K562 (cell line): ENCODE results near the gene EEFSEC. TPM values are rescaled to one million over a fixed set of nuclear protein-coding genes. Genes with fewer than 3 reads are reported as not detected.

ENCODE experiments used
- CREB1 ChIP-seq, 2 experiments: sonication (generic) in 1 of 2; formaldehyde crosslinking in 1 of 2; IDR thresholded peaks; 2 replicates each; pipeline versions ENCODE4 v1.6.1 to v1.8.0; 2012 to 2022; ENCODE audit warnings: inconsistent platforms in 1 of 2, mild to moderate bottlenecking in 1 of 2, missing genetic modification reagents in 1 of 2, moderate library complexity in 1 of 2
- DIDO1 ChIP-seq: fragments of 450-650 bp; IDR thresholded peaks from 2 replicates; pipeline ENCODE4 v1.6.1; 2016; ENCODE audit warnings: low read depth, missing biosample characterization, missing genetic modification characterization
- E4F1 ChIP-seq: fragments of 250-450 bp; sonication (Bioruptor Pico); IDR thresholded peaks from 2 replicates; pipeline ENCODE4 v1.5.0; 2021; ENCODE audit warnings: mild to moderate bottlenecking, borderline replicate concordance
- HNRNPK ChIP-seq: fragments of 200-400 bp; formaldehyde crosslinking; IDR thresholded peaks from one replicate; pipeline ENCODE4 v1.6.1; 2018; ENCODE audit warnings: mild to moderate bottlenecking, low read depth, low read length; ENCODE audit not compliant: poor library complexity, severe bottlenecking
- ILF3 ChIP-seq: fragments of 450-650 bp; IDR thresholded peaks from 2 replicates; pipeline ENCODE4 v1.6.1; 2018; ENCODE audit warnings: antibody characterized with exemption, mild to moderate bottlenecking, moderate library complexity, borderline replicate concordance
- SMARCB1 ChIP-seq: IDR thresholded peaks from 2 replicates; pipeline ENCODE4 v1.6.1; 2011; ENCODE audit warnings: improper control_type of control experiment, low read depth; ENCODE audit not compliant: insufficient read length
- TCF15 ChIP-seq: fragments of 250-450 bp; sonication (Bioruptor Pico); IDR thresholded peaks from 2 replicates; pipeline ENCODE4 v1.8.0; 2022; ENCODE audit warnings: moderate library complexity, mild to moderate bottlenecking, inconsistent platforms
- YY1 ChIP-seq, 3 experiments: IDR thresholded peaks; 2 replicates each; pipeline ENCODE4 v1.6.1; 2011; ENCODE audit warnings: low read length in 2 of 3, mild to moderate bottlenecking in 2 of 3, moderate library complexity in 2 of 3, borderline replicate concordance in 1 of 3, control low read depth in 1 of 3, low read depth in 1 of 3; ENCODE audit not compliant: insufficient read depth in 3 of 3, insufficient replicate concordance in 2 of 3, control insufficient read depth in 1 of 3, insufficient read length in 1 of 3; ENCODE audit errors: extremely low read depth in 1 of 3
- ZFP1 ChIP-seq: fragments of 450-650 bp; formaldehyde crosslinking; IDR thresholded peaks from 2 replicates; pipeline ENCODE4 v1.4.0; 2020; ENCODE audit warnings: mild to moderate bottlenecking, mixed read lengths
- ZNF780A ChIP-seq: fragments of 250-450 bp; sonication (Bioruptor Pico); IDR thresholded peaks from 2 replicates; pipeline ENCODE4 v1.5.0; 2021; ENCODE audit warnings: mild to moderate bottlenecking
- ZSCAN32 ChIP-seq: fragments of 450-650 bp; formaldehyde crosslinking; IDR thresholded peaks from 2 replicates; pipeline ENCODE4 v1.4.0; 2020; ENCODE audit warnings: mild to moderate bottlenecking, moderate library complexity
- polyA plus RNA-seq, 8 experiments: library from polyadenylated mRNA; depleted of rRNA in 4 of 8; stranded (reverse) in 5 of 8; unstranded in 3 of 8; fragments of >200 nt; fragmentation: Nextera tagmentation in 2 of 8; fragmentation: Illumina TruSeq in 1 of 8; extraction: Ambion mirVana in 2 of 8; extraction: Trizol in 1 of 8; gene quantifications; 2 replicates each; pipeline versions ENCODE4 v1.2.1 to v1.2.3, GENCODE V29; 2011 to 2014; ENCODE audit warnings: inconsistent platforms in 1 of 8, missing spikeins in 1 of 8
- total RNA-seq, 7 experiments: library from RNA; depleted of rRNA in 6 of 7; stranded (reverse); fragments of >200 nt in 6 of 7; fragmentation: Illumina TruSeq in 2 of 7; extraction: Trizol in 2 of 7; gene quantifications; 2 replicates each; pipeline versions ENCODE4 v1.2.1 to v1.2.3, GENCODE V29; 2011 to 2021; ENCODE audit warnings: low replicate concordance in 1 of 7
- TF ChIP-seq, protein P1 (sequence below): fragments of 250-450 bp; sonication (Bioruptor Pico); IDR thresholded peaks from 2 replicates; pipeline ENCODE4 v1.4.0; 2020; ENCODE audit warnings: mild to moderate bottlenecking
- TF ChIP-seq, protein P2 (sequence below): fragments of 250-450 bp; sonication (Bioruptor Pico); IDR thresholded peaks from 2 replicates; pipeline ENCODE4 v1.8.0; 2021; ENCODE audit warnings: moderate library complexity, mild to moderate bottlenecking, inconsistent platforms
- TF ChIP-seq, protein P3 (sequence below): fragments of 450-650 bp; IDR thresholded peaks from one replicate; pipeline ENCODE4 v1.6.1; 2018; ENCODE audit warnings: mild to moderate bottlenecking, moderate library complexity; ENCODE audit not compliant: partially characterized antibody
- TF ChIP-seq, protein P4 (sequence below): fragments of 250-450 bp; sonication (Bioruptor Pico); IDR thresholded peaks from 2 replicates; pipeline ENCODE4 v1.8.0; 2022; ENCODE audit warnings: inconsistent platforms

The EEFSEC gene
- total and polyA plus RNA-seq, 9 of the 15 experiments (the other 6 are each of a cell fraction or from before 2014, with no cell fraction given): 0.35 to 11.8 (median 7.7) TPM

- TF ChIP-seq ILF3: no peak; the same call in 1 of the 2 replicates
- TF ChIP-seq TCF15 (CRISPR knock-in tag): no peak
- TF ChIP-seq ZSCAN32 (CRISPR knock-in tag): peak; percentile 74
- no peak for TF ChIP-seq CREB1 (IDR thresholded peaks at IDR 0.05)
- peak; percentile 55; the same call in 1 of the 2 replicates for TF ChIP-seq CREB1 (CRISPR knock-in tag; IDR thresholded peaks at IDR 0.05)
- TF ChIP-seq, protein P1, sequence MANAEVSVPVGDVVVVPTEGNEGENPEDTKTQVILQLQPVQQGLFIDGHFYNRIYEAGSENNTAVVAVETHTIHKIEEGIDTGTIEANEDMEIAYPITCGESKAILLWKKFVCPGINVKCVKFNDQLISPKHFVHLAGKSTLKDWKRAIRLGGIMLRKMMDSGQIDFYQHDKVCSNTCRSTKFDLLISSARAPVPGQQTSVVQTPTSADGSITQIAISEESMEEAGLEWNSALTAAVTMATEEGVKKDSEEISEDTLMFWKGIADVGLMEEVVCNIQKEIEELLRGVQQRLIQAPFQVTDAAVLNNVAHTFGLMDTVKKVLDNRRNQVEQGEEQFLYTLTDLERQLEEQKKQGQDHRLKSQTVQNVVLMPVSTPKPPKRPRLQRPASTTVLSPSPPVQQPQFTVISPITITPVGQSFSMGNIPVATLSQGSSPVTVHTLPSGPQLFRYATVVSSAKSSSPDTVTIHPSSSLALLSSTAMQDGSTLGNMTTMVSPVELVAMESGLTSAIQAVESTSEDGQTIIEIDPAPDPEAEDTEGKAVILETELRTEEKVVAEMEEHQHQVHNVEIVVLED (CRISPR knock-in tag): no peak
- TF ChIP-seq, protein P2, sequence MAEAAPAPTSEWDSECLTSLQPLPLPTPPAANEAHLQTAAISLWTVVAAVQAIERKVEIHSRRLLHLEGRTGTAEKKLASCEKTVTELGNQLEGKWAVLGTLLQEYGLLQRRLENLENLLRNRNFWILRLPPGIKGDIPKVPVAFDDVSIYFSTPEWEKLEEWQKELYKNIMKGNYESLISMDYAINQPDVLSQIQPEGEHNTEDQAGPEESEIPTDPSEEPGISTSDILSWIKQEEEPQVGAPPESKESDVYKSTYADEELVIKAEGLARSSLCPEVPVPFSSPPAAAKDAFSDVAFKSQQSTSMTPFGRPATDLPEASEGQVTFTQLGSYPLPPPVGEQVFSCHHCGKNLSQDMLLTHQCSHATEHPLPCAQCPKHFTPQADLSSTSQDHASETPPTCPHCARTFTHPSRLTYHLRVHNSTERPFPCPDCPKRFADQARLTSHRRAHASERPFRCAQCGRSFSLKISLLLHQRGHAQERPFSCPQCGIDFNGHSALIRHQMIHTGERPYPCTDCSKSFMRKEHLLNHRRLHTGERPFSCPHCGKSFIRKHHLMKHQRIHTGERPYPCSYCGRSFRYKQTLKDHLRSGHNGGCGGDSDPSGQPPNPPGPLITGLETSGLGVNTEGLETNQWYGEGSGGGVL (CRISPR knock-in tag): no peak
- peak in 1 of 3 experiments; percentile 36 for TF ChIP-seq YY1 (IDR thresholded peaks at IDR 0.05; ENCODE audit: borderline replicate concordance in 1 of 3, control insufficient read depth in 1 of 3, extremely low read depth in 1 of 3, insufficient read depth in 3 of 3, insufficient read length in 1 of 3, insufficient replicate concordance in 2 of 3, low read depth in 1 of 3, low read length in 2 of 3)
- TF ChIP-seq SMARCB1: no peak
- no peak; the same call in 1 of the 2 replicates for TF ChIP-seq E4F1
- peak; percentile 39; the same call in 1 of the 2 replicates for TF ChIP-seq ZFP1
- no peak for TF ChIP-seq ZNF780A (CRISPR knock-in tag)
- no peak for TF ChIP-seq DIDO1 (tag)
- TF ChIP-seq, protein P3, sequence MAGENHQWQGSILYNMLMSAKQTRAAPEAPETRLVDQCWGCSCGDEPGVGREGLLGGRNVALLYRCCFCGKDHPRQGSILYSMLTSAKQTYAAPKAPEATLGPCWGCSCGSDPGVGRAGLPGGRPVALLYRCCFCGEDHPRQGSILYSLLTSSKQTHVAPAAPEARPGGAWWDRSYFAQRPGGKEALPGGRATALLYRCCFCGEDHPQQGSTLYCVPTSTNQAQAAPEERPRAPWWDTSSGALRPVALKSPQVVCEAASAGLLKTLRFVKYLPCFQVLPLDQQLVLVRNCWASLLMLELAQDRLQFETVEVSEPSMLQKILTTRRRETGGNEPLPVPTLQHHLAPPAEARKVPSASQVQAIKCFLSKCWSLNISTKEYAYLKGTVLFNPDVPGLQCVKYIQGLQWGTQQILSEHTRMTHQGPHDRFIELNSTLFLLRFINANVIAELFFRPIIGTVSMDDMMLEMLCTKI: no peak
- TF ChIP-seq HNRNPK: no peak
- TF ChIP-seq, protein P4, sequence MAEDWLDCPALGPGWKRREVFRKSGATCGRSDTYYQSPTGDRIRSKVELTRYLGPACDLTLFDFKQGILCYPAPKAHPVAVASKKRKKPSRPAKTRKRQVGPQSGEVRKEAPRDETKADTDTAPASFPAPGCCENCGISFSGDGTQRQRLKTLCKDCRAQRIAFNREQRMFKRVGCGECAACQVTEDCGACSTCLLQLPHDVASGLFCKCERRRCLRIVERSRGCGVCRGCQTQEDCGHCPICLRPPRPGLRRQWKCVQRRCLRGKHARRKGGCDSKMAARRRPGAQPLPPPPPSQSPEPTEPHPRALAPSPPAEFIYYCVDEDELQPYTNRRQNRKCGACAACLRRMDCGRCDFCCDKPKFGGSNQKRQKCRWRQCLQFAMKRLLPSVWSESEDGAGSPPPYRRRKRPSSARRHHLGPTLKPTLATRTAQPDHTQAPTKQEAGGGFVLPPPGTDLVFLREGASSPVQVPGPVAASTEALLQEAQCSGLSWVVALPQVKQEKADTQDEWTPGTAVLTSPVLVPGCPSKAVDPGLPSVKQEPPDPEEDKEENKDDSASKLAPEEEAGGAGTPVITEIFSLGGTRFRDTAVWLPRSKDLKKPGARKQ (CRISPR knock-in tag): no peak
These were observed 262.7 kb downstream of the EEFSEC start (continued) for GRCh38 chr3:128415773-128416577.
